IMR-90 (cell line): ENCODE data around the gene RAD51B. TPM values are rescaled to one million over a fixed set of nuclear protein-coding genes. Genes with fewer than 3 reads are reported as not detected.

Experiments
- ATAC-seq: fragments of 200-7000 bp; cut with Tn5 transposase; 2 replicates; pipeline ENCODE4 v1.9.1; 2020; ENCODE audit warnings: low read depth, mild to moderate bottlenecking, moderate library complexity
- BruUV-seq: library from RNA; stranded (reverse); fragments of 400-500 nt; replicated peaks from 2 replicates; lab custom pipeline; 2021; lab: Mats Ljungman, UMichigan
- CTCF ChIA-PET: fragments of 300-600 bp; formaldehyde crosslinking; extraction: SDS; loops from one replicate; lab custom pipeline; 2021; ENCODE audit warnings: antibody characterized with exemption; lab: Yijun Ruan, JAX
- POLR2A ChIA-PET: fragments of 300-600 bp; sonication (Branson Sonifier 250); formaldehyde crosslinking; loops from one replicate; lab custom pipeline; 2022; ENCODE audit warnings: antibody characterized with exemption; ENCODE audit not compliant: unreplicated experiment; lab: Charles Lee
- DNase-seq: peaks from one replicate; pipeline ENCODE4 v3.0.0; 2013
- H2AFZ ChIP-seq: replicated peaks from 2 replicates; pipeline ENCODE3; 2013; ENCODE audit warnings: low read length, mild to moderate bottlenecking; ENCODE audit not compliant: poor library complexity
- H2AK5ac ChIP-seq: 2 replicates; pipeline ENCODE4 v1.6.1; 2013; ENCODE audit warnings: low read depth, low read length, inconsistent platforms
- H2AK9ac ChIP-seq: replicated peaks from 2 replicates; pipeline ENCODE3; 2013; ENCODE audit warnings: mild to moderate bottlenecking, low read depth, low read length, moderate library complexity; ENCODE audit not compliant: poor library complexity
- H2BK120ac ChIP-seq: 2 replicates; pipeline ENCODE4 v1.6.1; 2013; ENCODE audit warnings: low read depth, low read length, inconsistent platforms
- H2BK15ac ChIP-seq: 3 replicates; pipeline ENCODE4 v1.6.1; 2013; ENCODE audit warnings: low read depth, low read length, inconsistent platforms
- H2BK20ac ChIP-seq: 2 replicates; pipeline ENCODE4 v1.6.1; 2013; ENCODE audit warnings: low read depth, mild to moderate bottlenecking, inconsistent platforms, low read length, moderate library complexity
- H2BK5ac ChIP-seq: 2 replicates; pipeline ENCODE4 v1.6.1; 2013; ENCODE audit warnings: mild to moderate bottlenecking, low read depth, low read length, inconsistent platforms; ENCODE audit not compliant: poor library complexity, severe bottlenecking
- H3K14ac ChIP-seq: replicated peaks from 2 replicates; pipeline ENCODE4 v1.6.1; 2013; ENCODE audit warnings: low read depth, low read length, inconsistent platforms
- H3K18ac ChIP-seq: 2 replicates; pipeline ENCODE4 v1.6.1; 2013; ENCODE audit warnings: low read depth, low read length, control low read depth
- H3K23ac ChIP-seq: 2 replicates; pipeline ENCODE4 v1.6.1; 2013; ENCODE audit warnings: low read depth, low read length, inconsistent platforms
- H3K27ac ChIP-seq: 2 replicates; pipeline ENCODE4 v1.5.1; 2013; ENCODE audit warnings: mild to moderate bottlenecking, control low read depth, low read length; ENCODE audit not compliant: insufficient read depth
- H3K27me3 ChIP-seq: 2 replicates; pipeline ENCODE4 v1.6.1; 2013; ENCODE audit warnings: low read length; ENCODE audit not compliant: control insufficient read depth, insufficient read depth
- H3K36me3 ChIP-seq: 2 replicates; pipeline ENCODE4 v1.6.1; 2013; ENCODE audit warnings: low read length, mixed read lengths; ENCODE audit not compliant: control insufficient read depth, insufficient read depth
- H3K4ac ChIP-seq: 2 replicates; pipeline ENCODE4 v1.6.1; 2013; ENCODE audit warnings: low read depth, low read length, inconsistent platforms
- H3K4me1 ChIP-seq: 2 replicates; pipeline ENCODE4 v1.6.1; 2013; ENCODE audit warnings: low read length, mixed read lengths; ENCODE audit not compliant: control insufficient read depth, insufficient read depth
- H3K4me2 ChIP-seq: 2 replicates; pipeline ENCODE4 v1.6.1; 2013; ENCODE audit warnings: low read depth, mild to moderate bottlenecking, control low read depth, low read length, moderate library complexity
- H3K4me3 ChIP-seq: 2 replicates; pipeline ENCODE4 v1.5.1; 2013; ENCODE audit warnings: low read depth, mild to moderate bottlenecking, control low read depth, low read length, moderate library complexity; ENCODE audit not compliant: insufficient read depth
- H3K56ac ChIP-seq: 2 replicates; pipeline ENCODE4 v1.6.1; 2013; ENCODE audit warnings: low read length, inconsistent platforms; ENCODE audit not compliant: insufficient read depth; ENCODE audit errors: extremely low read depth
- H3K79me1 ChIP-seq, 2 experiments: 2 replicates each; pipeline ENCODE4 v1.6.1; 2013; ENCODE audit warnings: low read length in 2 of 2, inconsistent platforms in 1 of 2, low read depth in 1 of 2
- H3K9ac ChIP-seq: 2 replicates; pipeline ENCODE4 v1.6.1; 2013; ENCODE audit warnings: low read depth, low read length, control low read depth
- H3K9me1 ChIP-seq: 2 replicates; pipeline ENCODE4 v1.6.1; 2013; ENCODE audit warnings: low read length, inconsistent platforms; ENCODE audit not compliant: insufficient read depth
- H3K9me3 ChIP-seq: 2 replicates; pipeline ENCODE4 v1.6.1; 2013; ENCODE audit warnings: low read length; ENCODE audit not compliant: control insufficient read depth, insufficient read depth
- H4K20me1 ChIP-seq: 2 replicates; pipeline ENCODE4 v1.6.1; 2013; ENCODE audit warnings: low read length, inconsistent platforms; ENCODE audit not compliant: insufficient read depth
- H4K5ac ChIP-seq: 2 replicates; pipeline ENCODE4 v1.6.1; 2013; ENCODE audit warnings: mild to moderate bottlenecking, low read depth, low read length, control low read depth
- H4K8ac ChIP-seq, 2 experiments: 2 replicates each; pipeline ENCODE4 v1.6.1; 2013; ENCODE audit warnings: low read depth in 2 of 2, low read length in 2 of 2, control low read depth in 1 of 2, inconsistent platforms in 1 of 2
- H4K91ac ChIP-seq: 2 replicates; pipeline ENCODE4 v1.6.1; 2013; ENCODE audit warnings: low read depth, low read length, inconsistent platforms; ENCODE audit not compliant: insufficient read depth
- CEBPB ChIP-seq: IDR thresholded peaks from 2 replicates; pipeline ENCODE4 v1.6.1; 2012; ENCODE audit warnings: low read depth, low read length, improper control_type of control experiment
- CHD1 ChIP-seq: IDR thresholded peaks from 2 replicates; pipeline ENCODE4 v1.6.1; 2012; ENCODE audit warnings: low read depth, low read length, improper control_type of control experiment
- NFE2L2 ChIP-seq: fragments of 150-350 bp; IDR thresholded peaks from 2 replicates; pipeline ENCODE4 v1.6.1; 2016; ENCODE audit warnings: low read depth, mild to moderate bottlenecking, low read length
- POLR2A ChIP-seq: IDR thresholded peaks from 2 replicates; pipeline ENCODE4 v1.6.1; 2012; ENCODE audit warnings: mild to moderate bottlenecking, low read depth, low read length
- RFX5 ChIP-seq: IDR thresholded peaks from 2 replicates; pipeline ENCODE4 v1.8.0; 2012; ENCODE audit warnings: low read depth, mild to moderate bottlenecking, low read length, moderate library complexity
- WGBS, 2 experiments: methylation state at CpG; one replicate each; pipeline versions ENCODE4 v1.1.5 to v1.1.7; 2013; ENCODE audit warnings: missing lambda C conversion rate in 2 of 2; ENCODE audit not compliant: insufficient read length in 1 of 2; ENCODE audit errors: extremely low coverage in 2 of 2; 5-methylcytosine and 5-hydroxymethylcytosine counted together
- dilution Hi-C: fragments of 300-500 bp; cut with HindIII; formaldehyde crosslinking; loops from one replicate; pipeline ENCODE4 v1.14.3; 2018; ENCODE audit warnings: low sequenced_read_pairs; ENCODE audit not compliant: unreplicated experiment
- in situ Hi-C: fragments of 300-500 bp; cut with MboI; formaldehyde crosslinking; loops from 3 replicates; pipeline ENCODE4 v1.14.3; 2019; ENCODE audit warnings: low sequenced_read_pairs, inconsistent platforms, mixed read lengths
- intact Hi-C: fragments of 100-400 bp; cut with micrococcal nuclease; formaldehyde crosslinking; loops from 2 replicates; pipeline ENCODE4 v1.10.0; 2022
- polyA plus RNA-seq, 3 experiments: library from polyadenylated mRNA; depleted of rRNA; stranded (reverse); fragments of >200 nt; gene quantifications; 2 replicates each; pipeline ENCODE4 v1.2.3, GENCODE V29; 2012; ENCODE audit warnings: low replicate concordance in 1 of 3
- total RNA-seq: library from RNA; depleted of rRNA; stranded (reverse); fragments of >200 nt; gene quantifications from 2 replicates; pipeline ENCODE4 v1.2.3, GENCODE V29; 2012

The RAD51B gene
- total and polyA plus RNA-seq, 2 of the 4 experiments (the other 2 are of a cell fraction): 5.1 to 18.8 TPM

DNA sequence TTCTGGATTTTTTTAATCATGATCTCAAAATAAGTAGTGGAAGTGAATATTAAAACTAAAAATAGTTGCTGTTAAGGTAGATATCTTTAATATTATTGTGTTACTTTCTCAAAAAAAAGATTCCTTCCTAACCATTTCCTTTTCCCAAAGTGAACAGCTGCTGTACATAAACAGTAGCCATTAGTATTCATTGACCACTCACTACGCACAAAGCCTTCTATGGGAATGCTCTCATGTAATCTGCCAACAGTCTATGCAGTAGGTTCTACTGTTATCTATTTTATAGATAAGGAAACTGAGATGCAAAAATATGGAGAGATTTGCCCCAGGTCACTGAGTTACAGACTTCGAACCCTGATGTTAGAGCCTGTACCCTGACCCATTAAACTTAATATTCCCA, 941.2 kb downstream of the RAD51B start:
- peak; percentile 51 for DNase-seq
- no TSS peak for BruUV-seq

More for the DNA sequence above, 941.2 kb downstream of the RAD51B start:
- Histone ChIP-seq H3K14ac (no peak overlapping the region), H2BK20ac (no peak overlapping the region), H4K8ac (no peak overlapping the region), H4K5ac (no peak overlapping the region), H4K20me1 (no peaks in the 10 kb centered on the region), H2AK5ac (no peak overlapping the region), H3K9me3 (no peaks in the 10 kb centered on the region), H3K27ac (no peak overlapping the region), H3K4me2 (no peak overlapping the region), H3K4me3 (no peak overlapping the region), H3K9ac (no peak overlapping the region), H2AK9ac (no peak overlapping the region), H3K23ac (no peak overlapping the region), H2BK120ac (no peak overlapping the region), H4K91ac (no peak overlapping the region), H3K36me3 (no peaks in the 10 kb centered on the region), H3K79me1 (no peaks in the 10 kb centered on the region), H3K4me1 (peaks cover 13% of the 10 kb centered on the region), H3K4ac (no peak overlapping the region), H3K27me3 (no peaks in the 10 kb centered on the region), H2BK5ac (no peak overlapping the region), H3K18ac (no peak overlapping the region), H3K56ac (no peak overlapping the region), H3K9me1 (peaks cover 7% of the 10 kb centered on the region; the same call in 1 of the 2 replicates), H2AFZ (no peak overlapping the region), H2BK15ac (no peak overlapping the region)
- ChIA-PET CTCF (no interaction called here), POLR2A (interaction anchor here (0.8 kb wide), 1 partner anchor 38 kb away, joined by 13 read pairs; no protein-coding TSS in a partner anchor)
- WGBS, 2 experiments: no CpG with 5 or more reads among the region's 2 CpGs
- ATAC-seq: no peak
- dilution Hi-C loops (no loop called here), intact Hi-C loops (no loop called here), in situ Hi-C loops (no loop called here)
- TF ChIP-seq CHD1 (no peak), RFX5 (no peak), CEBPB (no peak), POLR2A (no peak), NFE2L2 (no peak)
